Ovary (tissue), 9 donors: Measurements from ENCODE around the gene NBEAL2. TPM values are rescaled to one million over a fixed set of nuclear protein-coding genes. Genes with fewer than 3 reads are reported as not detected.

Source experiments
- DNase-seq, 5 donors: peaks; one replicate each; pipeline ENCODE4 v3.0.0-alpha.2; 2019 to 2020
- H3K27ac ChIP-seq, 2 donors: fragments of 200-600 bp; one replicate each; pipeline versions ENCODE4 v1.5.1 to v1.8.0; 2019 to 2022
- H3K27me3 ChIP-seq: fragments of 200-600 bp; one replicate; pipeline ENCODE4 v1.8.0; 2022
- H3K36me3 ChIP-seq: fragments of 200-600 bp; sonication (generic); one replicate; pipeline ENCODE4 v1.5.1; 2019
- H3K4me1 ChIP-seq: one replicate; pipeline ENCODE4 v1.8.1; 2013; ENCODE audit warnings: mild to moderate bottlenecking, moderate library complexity; ENCODE audit not compliant: insufficient read depth
- H3K4me3 ChIP-seq: fragments of 200-600 bp; sonication (generic); one replicate; pipeline ENCODE4 v1.5.1; 2017
- H3K9me3 ChIP-seq, 2 donors: fragments of 200-600 bp in 1 of 2; sonication (generic) in 1 of 2; one replicate each; pipeline versions ENCODE4 v1.5.1 to v1.8.1; 2013 to 2019; ENCODE audit warnings: mild to moderate bottlenecking in 1 of 2, moderate library complexity in 1 of 2
- CTCF ChIP-seq, 3 donors: fragments of 450-650 bp in 2 of 3; fragments of 200-600 bp in 1 of 3; IDR thresholded peaks; one replicate each; pipeline versions ENCODE4 v1.5.1 to v1.8.0; 2016 to 2022; ENCODE audit warnings: antibody characterized with exemption in 3 of 3, mild to moderate bottlenecking in 1 of 3
- EP300 ChIP-seq: sonication (generic); formaldehyde crosslinking; IDR thresholded peaks from one replicate; pipeline ENCODE4 v1.6.1; 2017; ENCODE audit warnings: antibody characterized with exemption
- POLR2A ChIP-seq: fragments of 450-650 bp; IDR thresholded peaks from one replicate; pipeline ENCODE4 v1.6.1; 2017; ENCODE audit warnings: antibody characterized with exemption, mild to moderate bottlenecking, moderate library complexity
- WGBS, 3 donors: extraction: QIAGEN DNeasy Blood & Tissue Kit in 1 of 3; methylation state at CpG; one replicate each; pipeline versions ENCODE4 v1.1.5 to v1.1.7; 2013 to 2017; 5-methylcytosine and 5-hydroxymethylcytosine counted together
- intact Hi-C, 4 donors: fragments of 100-400 bp; cut with DNase I; formaldehyde crosslinking; loops; one replicate each; pipeline versions ENCODE4 v1.11.0 to v1.15.1; 2022 to 2023
- polyA plus RNA-seq, 2 donors: library from polyadenylated mRNA; stranded (reverse); fragments of 200-250 nt in 1 of 2; fragments of 350-450 nt in 1 of 2; fragmentation: Illumina TruSeq in 1 of 2; extraction: RNeasy Lipid Tissue Mini Kit (QIAGEN cat#74804) in 1 of 2; gene quantifications; one replicate each; pipeline ENCODE4 v1.2.3, GENCODE V29; 2013 to 2014
- total RNA-seq, 7 donors: library from RNA; depleted of rRNA in 2 of 7; stranded (reverse); fragments of >200 nt in 2 of 7; fragmentation: NEBNext Ultra II Directional in 3 of 7; extraction: Animal tissue kit (Norgen Biotek cat#: 25700) in 3 of 7; gene quantifications; one replicate each; pipeline versions ENCODE4 v1.1.0 to v1.2.4, GENCODE V29; 2016 to 2023
- donor health status: DM: no; HTN: no; CAD: no; lungs with moderate emphysema.
- donor health status: DM: no; HTN: no; CAD: no.
- donor health status: Bipolar disorder and iron deficiency.
- donor health status: DM: yes; HTN: yes; CAD: no.
- donor health status: DM: no; HTN: no; CAD: no.
- donor health status: DM: yes; HTN: yes; CAD: no.

NBEAL2 gene
- total and polyA plus RNA-seq, 9 donors = 3.4 to 19.1 (median 13.7) TPM

GRCh38 chr3:46938118-46938517 is 41.3 kb upstream of the NBEAL2 start:
- intact Hi-C loops = loop anchor here in 3 of 4 donors (5.0 to 10.0 kb wide), 2 partner anchors 39 to 387 kb away; partner anchors contain the start of genes CCDC12 (in 1 of the 3) and NBEAL2 (in 1 of the 3)
- H3K27ac ChIP-seq = no peak overlapping the region
- peaks cover 20% of the 10 kb centered on the region for H3K4me1 ChIP-seq
- H3K27me3 ChIP-seq = no peaks in the 10 kb centered on the region
- no peaks in the 10 kb centered on the region for H3K9me3 ChIP-seq
- WGBS, 3 donors = 93 to 100% (median 94%) methylated on average over 2 of the region's 2 CpGs
- no peak overlapping the region for H3K4me3 ChIP-seq
- no peak for TF ChIP-seq CTCF (IDR thresholded peaks at IDR 0.05)
- TF ChIP-seq POLR2A = no peak
- TF ChIP-seq EP300 = no peak
- DNase-seq = no peak
- H3K36me3 ChIP-seq = no peaks in the 10 kb centered on the region

DNA sequence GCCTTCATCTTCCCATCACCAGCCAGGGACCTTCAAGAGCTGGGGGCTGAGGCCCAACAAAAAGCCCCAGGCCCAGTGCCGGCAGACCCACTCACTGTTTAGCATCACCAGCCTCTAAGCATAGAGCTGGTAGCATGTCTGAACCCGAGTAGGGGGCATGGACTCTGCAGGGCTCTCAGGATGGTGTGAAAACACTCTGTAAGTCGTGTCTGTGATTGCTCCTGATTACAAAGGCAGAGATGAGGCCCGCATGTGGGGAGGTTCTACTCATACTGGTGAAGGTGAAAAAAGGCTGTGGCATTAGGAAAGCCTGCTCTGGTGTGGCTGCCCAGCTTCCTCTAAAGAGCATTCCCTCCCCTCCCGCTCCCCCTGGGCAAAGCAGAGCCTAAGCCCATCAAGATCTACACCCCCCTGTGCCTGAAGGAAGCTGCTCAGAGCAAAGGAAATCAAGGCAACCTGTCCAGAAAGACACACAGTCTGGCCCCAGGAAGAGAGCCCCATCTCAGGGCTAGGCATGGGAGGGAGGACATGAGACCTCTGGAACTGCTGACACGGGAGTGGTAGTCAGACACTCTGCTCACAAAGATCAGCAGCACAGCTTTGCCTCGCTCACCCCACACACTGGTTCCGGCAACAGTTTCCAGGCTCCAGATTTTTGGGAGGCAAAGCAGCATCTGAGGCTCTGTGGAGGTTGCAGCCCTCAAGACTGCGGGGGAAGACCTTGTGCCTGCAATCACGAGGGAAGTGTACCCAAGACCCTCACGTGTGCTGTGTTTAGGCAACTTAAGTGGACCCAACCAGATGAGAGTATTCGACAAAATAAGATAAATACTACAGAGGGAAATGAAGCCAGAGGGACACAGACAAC is 39.7 kb upstream of the NBEAL2 start:
- no peaks in the 10 kb centered on the region for H3K27me3 ChIP-seq
- no peaks in the 10 kb centered on the region for H3K36me3 ChIP-seq
- intact Hi-C loops = loop anchor here in 3 of 4 donors (5.0 to 10.0 kb wide), 2 partner anchors 37 to 385 kb away; partner anchors contain the start of genes CCDC12 (in 1 of the 3) and NBEAL2 (in 1 of the 3)
- no peak overlapping the region for H3K27ac ChIP-seq
- no peak for TF ChIP-seq EP300
- TF ChIP-seq CTCF (IDR thresholded peaks at IDR 0.05) = no peak
- TF ChIP-seq POLR2A = no peak
- no peak for DNase-seq
- H3K9me3 ChIP-seq = no peaks in the 10 kb centered on the region
- H3K4me1 ChIP-seq = peaks cover 13% of the 10 kb centered on the region
- no peak overlapping the region for H3K4me3 ChIP-seq
- 73 to 78% (median 73%) methylated on average over 12 of the region's 12 CpGs for WGBS, 3 donors

GRCh38 chr3:46942076-46942475 is 37.4 kb upstream of the NBEAL2 start:
- DNase-seq = peak in 1 of 5 donors; percentile 21
- 92 to 94% (median 93%) methylated on average over 7 of the region's 7 CpGs for WGBS, 3 donors
- Histone ChIP-seq H3K27me3 (no peaks in the 10 kb centered on the region), H3K4me1 (peaks cover 17% of the 10 kb centered on the region), H3K9me3 (no peaks in the 10 kb centered on the region), H3K36me3 (no peaks in the 10 kb centered on the region), H3K27ac (no peak overlapping the region), H3K4me3 (no peak overlapping the region)
- intact Hi-C loops = no loop called here
- no peak for TF ChIP-seq CTCF (IDR thresholded peaks at IDR 0.05)
- no peak for TF ChIP-seq EP300
- no peak for TF ChIP-seq POLR2A

GRCh38 chr3:46942481-46943236 is 36.8 kb upstream of the NBEAL2 start:
- 85 to 86% (median 85%) methylated on average over 12 of the region's 12 CpGs for WGBS, 3 donors
- intact Hi-C loops = no loop called here
- Histone ChIP-seq H3K4me1 (peaks cover 23% of the 10 kb centered on the region), H3K27ac (no peak overlapping the region), H3K27me3 (no peaks in the 10 kb centered on the region), H3K36me3 (no peaks in the 10 kb centered on the region), H3K4me3 (no peak overlapping the region), H3K9me3 (no peaks in the 10 kb centered on the region)
- DNase-seq = no peak
- TF ChIP-seq POLR2A (no peak), EP300 (no peak), CTCF (IDR thresholded peaks at IDR 0.05) (no peak)
